WTC11 (cell line): ENCODE data around the gene VASH1. TPM values are rescaled to one million over a fixed set of nuclear protein-coding genes. Genes with fewer than 3 reads are reported as not detected.
A peak's percentile ranks its signal among the peaks of the same experiment; 100 is the strongest.

Source experiments
- ATAC-seq: fragments of 200-7000 bp; cut with Tn5 transposase; 2 replicates; pipeline ENCODE4 v1.10.0; 2021; ENCODE audit warnings: mild to moderate bottlenecking, moderate library complexity
- CTCF ChIA-PET: fragments of 300-600 bp; sonication (Branson Sonifier 250); formaldehyde crosslinking; loops from one replicate; lab custom pipeline; 2021; ENCODE audit warnings: antibody characterized with exemption; lab: Charles Lee
- POLR2A ChIA-PET: fragments of 350-600 bp; sonication (Branson Sonifier 250); formaldehyde crosslinking; loops from one replicate; lab custom pipeline; 2021; ENCODE audit warnings: antibody characterized with exemption; lab: Charles Lee
- DNase-seq: peaks from one replicate; pipeline ENCODE4 v3.0.0; 2021; ENCODE audit warnings: low spot score
- H3K27ac Mint-ChIP-seq: 2 replicates; pipeline ENCODE4 v1.8.0; 2021; ENCODE audit warnings: mixed read lengths
- H3K27me3 Mint-ChIP-seq: 2 replicates; pipeline ENCODE4 v1.8.0; 2021; ENCODE audit warnings: low read depth, mild to moderate bottlenecking, moderate library complexity, mixed read lengths
- H3K36me3 Mint-ChIP-seq: 2 replicates; pipeline ENCODE4 v1.8.0; 2021; ENCODE audit warnings: mixed read lengths
- H3K4me1 Mint-ChIP-seq: 2 replicates; pipeline ENCODE4 v1.8.0; 2022; ENCODE audit warnings: mixed read lengths
- H3K4me3 Mint-ChIP-seq: 2 replicates; pipeline ENCODE4 v1.8.0; 2021; ENCODE audit warnings: mild to moderate bottlenecking, moderate library complexity, mixed read lengths
- H3K9me3 Mint-ChIP-seq: 2 replicates; pipeline ENCODE4 v1.8.0; 2021; ENCODE audit warnings: mixed read lengths
- CREM ChIP-seq: sonication (generic); formaldehyde crosslinking; IDR thresholded peaks from 2 replicates; pipeline ENCODE4 v1.8.1; 2022; ENCODE audit warnings: mild to moderate bottlenecking, missing genetic modification reagents, moderate library complexity
- EMX1 ChIP-seq: fragments of 250-450 bp; sonication (Bioruptor Pico); IDR thresholded peaks from 2 replicates; pipeline ENCODE4 v1.8.0; 2021; ENCODE audit warnings: mild to moderate bottlenecking
- FOXK1 ChIP-seq: sonication (generic); formaldehyde crosslinking; IDR thresholded peaks from 2 replicates; pipeline ENCODE4 v1.8.0; 2022; ENCODE audit warnings: mild to moderate bottlenecking, moderate library complexity, missing genetic modification reagents
- GTF2I ChIP-seq: fragments of 250-450 bp; sonication (Bioruptor Pico); conservative IDR thresholded peaks from 2 replicates; pipeline ENCODE4 v1.4.0; 2021; ENCODE audit warnings: mild to moderate bottlenecking
- JAZF1 ChIP-seq: fragments of 250-450 bp; sonication (Bioruptor Pico); IDR thresholded peaks from 2 replicates; pipeline ENCODE4 v1.9.0; 2021; ENCODE audit warnings: moderate library complexity, mild to moderate bottlenecking, inconsistent platforms
- MXD4 ChIP-seq: fragments of 250-450 bp; sonication (Bioruptor Pico); IDR thresholded peaks from 2 replicates; pipeline ENCODE4 v1.8.0; 2021; ENCODE audit warnings: mild to moderate bottlenecking, moderate library complexity, borderline replicate concordance
- RELA ChIP-seq: sonication (generic); formaldehyde crosslinking; IDR thresholded peaks from 2 replicates; pipeline ENCODE4 v1.8.1; 2022; ENCODE audit warnings: missing genetic modification reagents, mild to moderate bottlenecking, borderline replicate concordance
- TCF7 ChIP-seq: sonication (generic); formaldehyde crosslinking; IDR thresholded peaks from 2 replicates; pipeline ENCODE4 v1.8.0; 2022; ENCODE audit warnings: mild to moderate bottlenecking, low read depth, missing genetic modification reagents, moderate library complexity
- ZBTB21 ChIP-seq: sonication (generic); formaldehyde crosslinking; IDR thresholded peaks from 2 replicates; pipeline ENCODE4 v1.8.1; 2023; ENCODE audit warnings: mild to moderate bottlenecking, missing genetic modification reagents, borderline replicate concordance
- ZNF138 ChIP-seq: sonication (generic); formaldehyde crosslinking; conservative IDR thresholded peaks from 2 replicates; pipeline ENCODE4 v1.8.1; 2022; ENCODE audit warnings: mild to moderate bottlenecking, moderate library complexity, missing genetic modification reagents
- ZNF219 ChIP-seq: sonication (generic); formaldehyde crosslinking; IDR thresholded peaks from 2 replicates; pipeline ENCODE4 v1.8.0; 2023; ENCODE audit warnings: missing genetic modification reagents, mild to moderate bottlenecking, borderline replicate concordance
- ZNF396 ChIP-seq: fragments of 250-450 bp; sonication (Bioruptor Pico); IDR thresholded peaks from 2 replicates; pipeline ENCODE4 v1.8.0; 2021; ENCODE audit warnings: mild to moderate bottlenecking, moderate library complexity, borderline replicate concordance
- ZNF423 ChIP-seq: fragments of 250-450 bp; sonication (Bioruptor Pico); IDR thresholded peaks from 2 replicates; pipeline ENCODE4 v2.1.2; 2022; ENCODE audit warnings: mild to moderate bottlenecking, moderate library complexity
- total RNA-seq: library from RNA; stranded (reverse); gene quantifications from 3 replicates; pipeline ENCODE4 v1.2.3, GENCODE V29; 2021
- TF ChIP-seq, protein P1 (sequence below): sonication (generic); formaldehyde crosslinking; IDR thresholded peaks from 2 replicates; pipeline ENCODE4 v1.8.0; 2023; ENCODE audit warnings: mild to moderate bottlenecking, missing genetic modification reagents
- TF ChIP-seq, protein P2 (sequence below): sonication (generic); formaldehyde crosslinking; IDR thresholded peaks from 2 replicates; pipeline ENCODE4 v1.8.1; 2023; ENCODE audit warnings: mild to moderate bottlenecking, missing genetic modification reagents, borderline replicate concordance
- TF ChIP-seq, protein P3 (sequence below): sonication (generic); formaldehyde crosslinking; IDR thresholded peaks from 2 replicates; pipeline ENCODE4 v1.8.1; 2023; ENCODE audit warnings: mild to moderate bottlenecking, missing genetic modification reagents, moderate library complexity
- TF ChIP-seq, protein P4 (sequence below): fragments of 250-450 bp; sonication (Bioruptor Pico); IDR thresholded peaks from 2 replicates; pipeline ENCODE4 v1.9.0; 2021; ENCODE audit warnings: mild to moderate bottlenecking, borderline replicate concordance
- TF ChIP-seq, protein P5 (sequence below): fragments of 250-450 bp; sonication (Bioruptor Pico); IDR thresholded peaks from 2 replicates; pipeline ENCODE4 v2.1.2; 2022; ENCODE audit warnings: mild to moderate bottlenecking, moderate library complexity
- TF ChIP-seq, protein P6 (sequence below): sonication (generic); formaldehyde crosslinking; IDR thresholded peaks from 2 replicates; pipeline ENCODE4 v1.8.0; 2022; ENCODE audit warnings: mild to moderate bottlenecking, missing genetic modification reagents

The VASH1 gene
- total RNA-seq, 1 experiment from 2014 or later = 7.2 TPM

- TF ChIP-seq, protein P1, sequence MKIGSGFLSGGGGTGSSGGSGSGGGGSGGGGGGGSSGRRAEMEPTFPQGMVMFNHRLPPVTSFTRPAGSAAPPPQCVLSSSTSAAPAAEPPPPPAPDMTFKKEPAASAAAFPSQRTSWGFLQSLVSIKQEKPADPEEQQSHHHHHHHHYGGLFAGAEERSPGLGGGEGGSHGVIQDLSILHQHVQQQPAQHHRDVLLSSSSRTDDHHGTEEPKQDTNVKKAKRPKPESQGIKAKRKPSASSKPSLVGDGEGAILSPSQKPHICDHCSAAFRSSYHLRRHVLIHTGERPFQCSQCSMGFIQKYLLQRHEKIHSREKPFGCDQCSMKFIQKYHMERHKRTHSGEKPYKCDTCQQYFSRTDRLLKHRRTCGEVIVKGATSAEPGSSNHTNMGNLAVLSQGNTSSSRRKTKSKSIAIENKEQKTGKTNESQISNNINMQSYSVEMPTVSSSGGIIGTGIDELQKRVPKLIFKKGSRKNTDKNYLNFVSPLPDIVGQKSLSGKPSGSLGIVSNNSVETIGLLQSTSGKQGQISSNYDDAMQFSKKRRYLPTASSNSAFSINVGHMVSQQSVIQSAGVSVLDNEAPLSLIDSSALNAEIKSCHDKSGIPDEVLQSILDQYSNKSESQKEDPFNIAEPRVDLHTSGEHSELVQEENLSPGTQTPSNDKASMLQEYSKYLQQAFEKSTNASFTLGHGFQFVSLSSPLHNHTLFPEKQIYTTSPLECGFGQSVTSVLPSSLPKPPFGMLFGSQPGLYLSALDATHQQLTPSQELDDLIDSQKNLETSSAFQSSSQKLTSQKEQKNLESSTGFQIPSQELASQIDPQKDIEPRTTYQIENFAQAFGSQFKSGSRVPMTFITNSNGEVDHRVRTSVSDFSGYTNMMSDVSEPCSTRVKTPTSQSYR = no peak
- TF ChIP-seq GTF2I (CRISPR knock-in tag) (no peak), EMX1 (CRISPR knock-in tag) (no peak), MXD4 (no peak), FOXK1 (CRISPR knock-in tag) (no peak), JAZF1 (CRISPR knock-in tag) (no peak), ZBTB21 (CRISPR knock-in tag) (no peak)
- TF ChIP-seq, protein P2, sequence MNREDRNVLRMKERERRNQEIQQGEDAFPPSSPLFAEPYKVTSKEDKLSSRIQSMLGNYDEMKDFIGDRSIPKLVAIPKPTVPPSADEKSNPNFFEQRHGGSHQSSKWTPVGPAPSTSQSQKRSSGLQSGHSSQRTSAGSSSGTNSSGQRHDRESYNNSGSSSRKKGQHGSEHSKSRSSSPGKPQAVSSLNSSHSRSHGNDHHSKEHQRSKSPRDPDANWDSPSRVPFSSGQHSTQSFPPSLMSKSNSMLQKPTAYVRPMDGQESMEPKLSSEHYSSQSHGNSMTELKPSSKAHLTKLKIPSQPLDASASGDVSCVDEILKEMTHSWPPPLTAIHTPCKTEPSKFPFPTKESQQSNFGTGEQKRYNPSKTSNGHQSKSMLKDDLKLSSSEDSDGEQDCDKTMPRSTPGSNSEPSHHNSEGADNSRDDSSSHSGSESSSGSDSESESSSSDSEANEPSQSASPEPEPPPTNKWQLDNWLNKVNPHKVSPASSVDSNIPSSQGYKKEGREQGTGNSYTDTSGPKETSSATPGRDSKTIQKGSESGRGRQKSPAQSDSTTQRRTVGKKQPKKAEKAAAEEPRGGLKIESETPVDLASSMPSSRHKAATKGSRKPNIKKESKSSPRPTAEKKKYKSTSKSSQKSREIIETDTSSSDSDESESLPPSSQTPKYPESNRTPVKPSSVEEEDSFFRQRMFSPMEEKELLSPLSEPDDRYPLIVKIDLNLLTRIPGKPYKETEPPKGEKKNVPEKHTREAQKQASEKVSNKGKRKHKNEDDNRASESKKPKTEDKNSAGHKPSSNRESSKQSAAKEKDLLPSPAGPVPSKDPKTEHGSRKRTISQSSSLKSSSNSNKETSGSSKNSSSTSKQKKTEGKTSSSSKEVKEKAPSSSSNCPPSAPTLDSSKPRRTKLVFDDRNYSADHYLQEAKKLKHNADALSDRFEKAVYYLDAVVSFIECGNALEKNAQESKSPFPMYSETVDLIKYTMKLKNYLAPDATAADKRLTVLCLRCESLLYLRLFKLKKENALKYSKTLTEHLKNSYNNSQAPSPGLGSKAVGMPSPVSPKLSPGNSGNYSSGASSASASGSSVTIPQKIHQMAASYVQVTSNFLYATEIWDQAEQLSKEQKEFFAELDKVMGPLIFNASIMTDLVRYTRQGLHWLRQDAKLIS (CRISPR knock-in tag) = no peak
- TF ChIP-seq, protein P3, sequence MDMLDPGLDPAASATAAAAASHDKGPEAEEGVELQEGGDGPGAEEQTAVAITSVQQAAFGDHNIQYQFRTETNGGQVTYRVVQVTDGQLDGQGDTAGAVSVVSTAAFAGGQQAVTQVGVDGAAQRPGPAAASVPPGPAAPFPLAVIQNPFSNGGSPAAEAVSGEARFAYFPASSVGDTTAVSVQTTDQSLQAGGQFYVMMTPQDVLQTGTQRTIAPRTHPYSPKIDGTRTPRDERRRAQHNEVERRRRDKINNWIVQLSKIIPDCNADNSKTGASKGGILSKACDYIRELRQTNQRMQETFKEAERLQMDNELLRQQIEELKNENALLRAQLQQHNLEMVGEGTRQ = no peak
- TF ChIP-seq, protein P4, sequence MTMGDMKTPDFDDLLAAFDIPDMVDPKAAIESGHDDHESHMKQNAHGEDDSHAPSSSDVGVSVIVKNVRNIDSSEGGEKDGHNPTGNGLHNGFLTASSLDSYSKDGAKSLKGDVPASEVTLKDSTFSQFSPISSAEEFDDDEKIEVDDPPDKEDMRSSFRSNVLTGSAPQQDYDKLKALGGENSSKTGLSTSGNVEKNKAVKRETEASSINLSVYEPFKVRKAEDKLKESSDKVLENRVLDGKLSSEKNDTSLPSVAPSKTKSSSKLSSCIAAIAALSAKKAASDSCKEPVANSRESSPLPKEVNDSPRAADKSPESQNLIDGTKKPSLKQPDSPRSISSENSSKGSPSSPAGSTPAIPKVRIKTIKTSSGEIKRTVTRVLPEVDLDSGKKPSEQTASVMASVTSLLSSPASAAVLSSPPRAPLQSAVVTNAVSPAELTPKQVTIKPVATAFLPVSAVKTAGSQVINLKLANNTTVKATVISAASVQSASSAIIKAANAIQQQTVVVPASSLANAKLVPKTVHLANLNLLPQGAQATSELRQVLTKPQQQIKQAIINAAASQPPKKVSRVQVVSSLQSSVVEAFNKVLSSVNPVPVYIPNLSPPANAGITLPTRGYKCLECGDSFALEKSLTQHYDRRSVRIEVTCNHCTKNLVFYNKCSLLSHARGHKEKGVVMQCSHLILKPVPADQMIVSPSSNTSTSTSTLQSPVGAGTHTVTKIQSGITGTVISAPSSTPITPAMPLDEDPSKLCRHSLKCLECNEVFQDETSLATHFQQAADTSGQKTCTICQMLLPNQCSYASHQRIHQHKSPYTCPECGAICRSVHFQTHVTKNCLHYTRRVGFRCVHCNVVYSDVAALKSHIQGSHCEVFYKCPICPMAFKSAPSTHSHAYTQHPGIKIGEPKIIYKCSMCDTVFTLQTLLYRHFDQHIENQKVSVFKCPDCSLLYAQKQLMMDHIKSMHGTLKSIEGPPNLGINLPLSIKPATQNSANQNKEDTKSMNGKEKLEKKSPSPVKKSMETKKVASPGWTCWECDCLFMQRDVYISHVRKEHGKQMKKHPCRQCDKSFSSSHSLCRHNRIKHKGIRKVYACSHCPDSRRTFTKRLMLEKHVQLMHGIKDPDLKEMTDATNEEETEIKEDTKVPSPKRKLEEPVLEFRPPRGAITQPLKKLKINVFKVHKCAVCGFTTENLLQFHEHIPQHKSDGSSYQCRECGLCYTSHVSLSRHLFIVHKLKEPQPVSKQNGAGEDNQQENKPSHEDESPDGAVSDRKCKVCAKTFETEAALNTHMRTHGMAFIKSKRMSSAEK (CRISPR knock-in tag) = no peak
Observed at GRCh38 chr14:76826122-76826521, 64.9 kb downstream of the VASH1 start, which contains the start of gene LRRC74A (continued).

DNA sequence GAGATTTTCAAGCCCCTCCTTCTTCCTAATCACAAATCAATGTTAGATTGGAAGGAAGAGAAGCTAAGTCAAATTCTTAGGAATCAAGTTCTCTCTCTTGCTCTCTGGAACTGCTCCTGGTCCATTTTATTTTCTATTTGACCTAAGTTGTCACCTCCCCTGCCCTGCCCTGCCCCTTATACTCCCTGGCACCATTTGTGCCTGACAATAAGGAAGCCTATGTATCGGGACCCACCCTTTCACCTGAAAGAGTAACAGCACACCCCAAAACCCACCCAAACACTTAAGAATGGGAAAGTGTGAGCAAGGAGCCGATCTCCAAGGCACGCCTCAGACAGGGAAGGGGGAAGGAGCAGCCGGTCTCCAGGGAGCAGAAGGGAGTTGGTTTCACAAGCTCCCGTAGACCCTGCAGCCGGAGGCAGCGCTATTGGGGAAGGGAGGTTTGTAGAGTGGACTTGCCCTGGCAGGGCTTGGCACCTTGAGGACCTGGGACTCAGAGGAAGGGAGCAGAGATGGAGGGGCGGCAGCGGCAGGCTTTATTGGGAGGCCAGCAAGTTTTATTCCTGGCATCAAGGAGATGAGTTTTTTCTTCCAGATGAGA lies 66.5 kb downstream of the VASH1 start:
- Mint-ChIP-seq H3K27ac (no peak overlapping the region), H3K36me3 (peaks cover 3% of the 10 kb centered on the region; the same call in 1 of the 2 replicates), H3K4me3 (no peak overlapping the region), H3K9me3 (peaks cover 12% of the 10 kb centered on the region), H3K4me1 (peaks cover 23% of the 10 kb centered on the region), H3K27me3 (no peaks in the 10 kb centered on the region; the same call in 1 of the 2 replicates)
- DNase-seq (no peak), ATAC-seq (peak; percentile 33)
- CTCF ChIA-PET = interaction anchor here (3.4 kb wide), 1 partner anchor 43 kb away, joined by 15 read pairs; no protein-coding TSS in a partner anchor
- POLR2A ChIA-PET = no interaction called here
- TF ChIP-seq RELA (no peak), ZNF219 (no peak), TCF7 (no peak), ZNF423 (CRISPR knock-in tag) (no peak), ZNF396 (no peak), CREM (no peak), ZNF138 (CRISPR knock-in tag) (no peak)
- TF ChIP-seq, protein P5, sequence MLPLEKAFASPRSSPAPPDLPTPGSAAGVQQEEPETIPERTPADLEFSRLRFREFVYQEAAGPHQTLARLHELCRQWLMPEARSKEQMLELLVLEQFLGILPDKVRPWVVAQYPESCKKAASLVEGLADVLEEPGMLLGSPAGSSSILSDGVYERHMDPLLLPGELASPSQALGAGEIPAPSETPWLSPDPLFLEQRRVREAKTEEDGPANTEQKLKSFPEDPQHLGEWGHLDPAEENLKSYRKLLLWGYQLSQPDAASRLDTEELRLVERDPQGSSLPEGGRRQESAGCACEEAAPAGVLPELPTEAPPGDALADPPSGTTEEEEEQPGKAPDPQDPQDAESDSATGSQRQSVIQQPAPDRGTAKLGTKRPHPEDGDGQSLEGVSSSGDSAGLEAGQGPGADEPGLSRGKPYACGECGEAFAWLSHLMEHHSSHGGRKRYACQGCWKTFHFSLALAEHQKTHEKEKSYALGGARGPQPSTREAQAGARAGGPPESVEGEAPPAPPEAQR (CRISPR knock-in tag) = no peak
- TF ChIP-seq, protein P6, sequence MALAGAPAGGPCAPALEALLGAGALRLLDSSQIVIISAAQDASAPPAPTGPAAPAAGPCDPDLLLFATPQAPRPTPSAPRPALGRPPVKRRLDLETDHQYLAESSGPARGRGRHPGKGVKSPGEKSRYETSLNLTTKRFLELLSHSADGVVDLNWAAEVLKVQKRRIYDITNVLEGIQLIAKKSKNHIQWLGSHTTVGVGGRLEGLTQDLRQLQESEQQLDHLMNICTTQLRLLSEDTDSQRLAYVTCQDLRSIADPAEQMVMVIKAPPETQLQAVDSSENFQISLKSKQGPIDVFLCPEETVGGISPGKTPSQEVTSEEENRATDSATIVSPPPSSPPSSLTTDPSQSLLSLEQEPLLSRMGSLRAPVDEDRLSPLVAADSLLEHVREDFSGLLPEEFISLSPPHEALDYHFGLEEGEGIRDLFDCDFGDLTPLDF (CRISPR knock-in tag) = no peak
